Activated naive CD8-positive, alpha-beta T cell treated with anti-CD3 and anti-CD28 coated beads, Interleukin-2, amount 50 U/mL, for 24 hours (primary cell): ENCODE measurements around the gene TBL3.

Source experiments
- ATAC-seq: fragments of 150-1000 bp; cut with Tn5 transposase; one replicate; pipeline ENCODE4 v1.10.0; 2021
- DNase-seq: peaks from one replicate; pipeline ENCODE4 v3.0.0; 2021
- H3K27ac Mint-ChIP-seq: one replicate; pipeline ENCODE4 v1.8.0; 2021; ENCODE audit warnings: mild to moderate bottlenecking, mixed read lengths
- H3K27me3 Mint-ChIP-seq: one replicate; pipeline ENCODE4 v1.8.0; 2021; ENCODE audit warnings: mixed read lengths
- H3K36me3 Mint-ChIP-seq: one replicate; pipeline ENCODE4 v1.8.0; 2021; ENCODE audit warnings: low read depth, mixed read lengths
- H3K4me1 Mint-ChIP-seq: one replicate; pipeline ENCODE4 v1.8.0; 2021; ENCODE audit warnings: mixed read lengths
- H3K4me3 Mint-ChIP-seq: one replicate; pipeline ENCODE4 v1.8.0; 2021; ENCODE audit warnings: mild to moderate bottlenecking, moderate library complexity, mixed read lengths
- H3K9me3 Mint-ChIP-seq: one replicate; pipeline ENCODE4 v1.8.0; 2021; ENCODE audit warnings: mixed read lengths

The TBL3 gene

DNA sequence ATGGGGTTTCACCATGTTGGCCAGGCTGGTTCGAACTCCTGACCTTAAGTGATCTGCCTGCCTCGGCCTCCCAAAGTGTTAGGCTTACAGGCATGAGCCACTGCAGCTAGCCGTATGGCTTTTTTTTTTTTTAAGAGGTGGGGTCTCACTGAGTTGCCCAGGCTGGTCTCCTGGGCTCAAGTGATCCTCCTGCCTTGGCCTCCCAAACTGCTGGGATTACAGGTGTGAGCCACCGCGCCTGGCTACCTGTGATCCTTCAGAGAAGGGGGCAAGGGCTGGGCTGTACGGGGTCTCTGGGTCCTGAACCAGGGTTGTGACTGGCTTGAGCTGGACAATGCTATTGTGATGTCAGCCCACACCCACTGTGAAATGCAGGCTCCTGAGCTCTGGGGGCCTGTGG, 5.4 kb upstream of the TBL3 start, which contains the start of gene RNF151:
TSS of gene RNF151 (plus strand) at position 397 of the 400 bp plus-strand sequence. CDS start 26 bp downstream, outside the sequence.
- peaks cover 38% of the 10 kb centered on the region for H3K36me3 Mint-ChIP-seq
- no peak for DNase-seq
- H3K9me3 Mint-ChIP-seq, result no peaks in the 10 kb centered on the region
- peak within 1 kb of the TSS; percentile 100 for H3K4me3 Mint-ChIP-seq
- no peaks in the 10 kb centered on the region for H3K27me3 Mint-ChIP-seq
- H3K27ac Mint-ChIP-seq, result peak within 1 kb of the TSS; percentile 100
- H3K4me1 Mint-ChIP-seq, result peaks cover 35% of the 10 kb centered on the region
- no peak for ATAC-seq

DNA sequence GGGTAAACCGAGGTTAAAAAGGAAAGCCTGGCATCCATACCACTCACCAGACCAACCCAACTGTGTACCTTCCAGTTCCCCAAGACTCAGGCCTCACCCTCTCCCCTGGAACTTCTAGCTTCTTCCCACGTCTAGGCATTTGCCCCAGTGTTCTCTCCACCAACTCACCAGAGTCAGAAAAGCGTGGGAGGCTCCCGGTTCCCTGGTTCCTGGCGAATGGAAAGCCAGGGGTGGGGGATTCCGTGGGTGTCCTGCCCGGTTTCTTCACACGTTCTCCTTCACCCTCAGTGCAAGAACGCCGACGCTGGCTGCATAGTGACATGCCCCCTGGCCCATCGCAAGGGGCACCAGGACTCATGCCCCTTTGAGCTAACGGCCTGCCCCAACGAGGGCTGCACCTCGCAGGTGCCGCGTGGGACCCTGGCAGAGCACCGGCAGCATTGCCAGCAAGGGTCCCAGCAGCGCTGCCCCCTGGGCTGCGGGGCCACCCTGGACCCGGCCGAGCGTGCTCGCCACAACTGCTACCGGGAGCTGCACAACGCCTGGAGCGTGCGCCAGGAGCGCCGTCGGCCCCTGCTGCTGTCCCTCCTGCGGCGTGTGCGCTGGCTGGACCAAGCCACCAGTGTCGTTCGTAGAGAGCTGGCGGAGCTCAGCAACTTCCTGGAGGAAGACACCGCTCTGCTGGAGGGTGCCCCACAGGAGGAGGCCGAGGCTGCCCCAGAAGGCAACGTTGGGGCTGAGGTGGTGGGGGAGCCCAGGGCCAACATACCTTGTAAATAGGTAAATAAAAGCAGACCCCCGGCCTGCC, 3.5 kb upstream of the TBL3 start:
- no peak for DNase-seq
- H3K4me3 Mint-ChIP-seq, result no peak overlapping the region
- peaks cover 28% of the 10 kb centered on the region for H3K36me3 Mint-ChIP-seq
- H3K4me1 Mint-ChIP-seq, result peaks cover 37% of the 10 kb centered on the region
- ATAC-seq, result no peak
- no peaks in the 10 kb centered on the region for H3K27me3 Mint-ChIP-seq
- H3K9me3 Mint-ChIP-seq, result no peaks in the 10 kb centered on the region
- H3K27ac Mint-ChIP-seq, result no peak overlapping the region

DNA sequence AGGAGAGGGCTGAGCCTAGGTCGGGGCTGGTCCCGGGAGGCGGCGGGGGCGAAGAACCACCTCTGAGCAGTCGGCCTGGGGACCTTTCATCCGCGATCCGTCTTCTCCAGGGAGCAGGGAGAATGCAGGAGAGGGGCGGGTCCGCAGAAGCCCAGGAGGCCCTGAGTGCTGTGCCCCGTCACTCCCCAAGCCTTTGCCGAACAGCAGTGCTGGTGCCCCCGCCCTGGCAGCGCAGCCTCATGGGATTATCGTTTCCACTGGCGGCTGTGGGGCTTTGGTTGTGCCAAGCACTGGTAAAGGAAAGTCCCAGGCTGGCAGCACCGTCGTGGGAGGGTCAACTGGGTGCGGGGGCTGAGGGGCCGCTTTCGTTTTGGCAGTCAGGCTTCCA, 631 bp downstream of the TBL3 start:
- no peak for DNase-seq
- no peak for ATAC-seq

DNA sequence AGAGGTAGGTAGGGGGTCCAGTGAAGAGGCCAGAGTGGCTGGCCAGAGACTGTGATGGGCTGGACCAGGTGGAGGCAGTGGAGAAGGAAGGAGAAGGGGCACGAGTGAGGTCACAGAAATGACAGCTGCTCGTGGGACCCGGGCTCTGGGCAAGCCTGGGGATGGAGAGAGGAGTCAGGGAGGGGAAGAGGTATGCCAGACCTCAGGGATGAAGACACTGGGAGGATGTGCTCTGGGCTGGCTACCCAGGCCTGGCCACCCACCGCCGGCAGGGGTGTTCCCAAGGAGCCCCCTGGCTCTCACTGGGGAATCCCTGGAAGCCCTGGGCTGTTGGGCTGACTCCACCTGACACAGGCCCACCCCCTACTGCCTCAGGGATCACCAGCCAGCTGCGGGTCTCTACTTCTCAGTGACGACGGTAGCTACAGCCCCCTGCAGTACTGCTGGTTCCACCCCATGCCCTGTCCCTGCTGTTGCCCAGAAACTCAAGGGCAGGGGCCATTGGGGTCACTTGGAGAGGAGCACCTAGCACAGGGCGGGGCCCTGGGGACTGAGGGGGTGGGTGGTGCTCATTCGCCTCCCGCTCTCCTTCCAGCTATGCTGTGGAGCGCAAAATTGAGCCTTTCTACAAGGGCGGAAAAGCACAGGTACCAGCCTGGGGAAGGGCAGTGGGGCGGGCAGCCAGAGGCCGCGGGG, 1.8 kb downstream of the TBL3 start:
- H3K4me3 Mint-ChIP-seq, result peak overlapping the region; percentile 99
- peaks cover 29% of the 10 kb centered on the region for H3K36me3 Mint-ChIP-seq
- H3K27ac Mint-ChIP-seq, result no peak overlapping the region
- DNase-seq (no peak), ATAC-seq (no peak)
- no peaks in the 10 kb centered on the region for H3K9me3 Mint-ChIP-seq
- H3K27me3 Mint-ChIP-seq, result no peaks in the 10 kb centered on the region
- peaks cover 23% of the 10 kb centered on the region for H3K4me1 Mint-ChIP-seq

More for the DNA sequence above, 631 bp downstream of the TBL3 start:
- Mint-ChIP-seq H3K4me3 (peak overlapping the region; percentile 99), H3K4me1 (peaks cover 23% of the 10 kb centered on the region), H3K36me3 (peaks cover 26% of the 10 kb centered on the region), H3K9me3 (no peaks in the 10 kb centered on the region), H3K27ac (peak overlapping the region; percentile 26), H3K27me3 (no peaks in the 10 kb centered on the region)

DNA sequence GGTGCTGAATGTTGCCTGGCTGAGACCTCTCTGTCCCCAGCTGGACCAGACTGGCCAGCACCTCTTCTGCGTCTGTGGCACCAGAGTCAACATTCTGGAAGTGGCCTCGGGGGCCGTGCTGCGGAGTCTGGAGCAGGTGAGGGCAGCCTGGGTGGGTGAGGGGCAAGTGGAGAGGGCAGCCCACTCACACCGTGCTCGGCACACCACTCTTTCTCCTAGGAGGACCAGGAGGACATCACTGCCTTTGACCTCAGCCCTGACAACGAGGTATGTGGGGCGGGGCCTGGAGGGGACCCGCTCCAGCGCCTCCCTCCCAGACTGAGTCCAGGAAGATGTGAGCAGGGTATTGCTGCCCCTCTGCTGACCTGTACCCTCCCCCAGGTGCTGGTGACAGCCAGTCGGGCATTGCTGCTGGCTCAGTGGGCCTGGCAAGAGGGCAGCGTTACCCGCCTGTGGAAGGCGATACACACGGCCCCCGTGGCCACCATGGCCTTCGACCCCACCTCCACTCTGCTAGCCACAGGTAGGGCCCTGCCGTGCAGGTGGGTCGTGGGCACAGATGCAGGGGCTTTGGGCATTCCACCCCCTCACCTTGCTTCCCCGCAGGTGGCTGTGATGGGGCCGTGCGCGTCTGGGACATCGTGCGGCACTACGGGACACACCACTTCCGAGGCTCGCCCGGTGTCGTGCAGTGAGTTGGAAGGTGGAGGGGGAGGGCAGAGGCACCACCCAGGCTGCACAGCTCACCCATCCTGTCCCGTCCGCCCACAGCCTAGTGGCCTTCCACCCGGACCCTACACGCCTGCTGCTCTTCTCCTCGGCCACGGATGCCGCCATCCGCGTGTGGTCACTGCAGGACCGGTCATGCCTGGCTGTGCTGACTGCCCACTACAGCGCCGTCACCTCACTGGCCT, 2.6 kb downstream of the TBL3 start:
- DNase-seq, result no peak
- peaks cover 29% of the 10 kb centered on the region for H3K36me3 Mint-ChIP-seq
- no peak for ATAC-seq
- peak overlapping the region; percentile 14 for H3K4me3 Mint-ChIP-seq
- peaks cover 23% of the 10 kb centered on the region for H3K4me1 Mint-ChIP-seq
- no peaks in the 10 kb centered on the region for H3K27me3 Mint-ChIP-seq
- H3K9me3 Mint-ChIP-seq, result no peaks in the 10 kb centered on the region
- H3K27ac Mint-ChIP-seq, result no peak overlapping the region

DNA sequence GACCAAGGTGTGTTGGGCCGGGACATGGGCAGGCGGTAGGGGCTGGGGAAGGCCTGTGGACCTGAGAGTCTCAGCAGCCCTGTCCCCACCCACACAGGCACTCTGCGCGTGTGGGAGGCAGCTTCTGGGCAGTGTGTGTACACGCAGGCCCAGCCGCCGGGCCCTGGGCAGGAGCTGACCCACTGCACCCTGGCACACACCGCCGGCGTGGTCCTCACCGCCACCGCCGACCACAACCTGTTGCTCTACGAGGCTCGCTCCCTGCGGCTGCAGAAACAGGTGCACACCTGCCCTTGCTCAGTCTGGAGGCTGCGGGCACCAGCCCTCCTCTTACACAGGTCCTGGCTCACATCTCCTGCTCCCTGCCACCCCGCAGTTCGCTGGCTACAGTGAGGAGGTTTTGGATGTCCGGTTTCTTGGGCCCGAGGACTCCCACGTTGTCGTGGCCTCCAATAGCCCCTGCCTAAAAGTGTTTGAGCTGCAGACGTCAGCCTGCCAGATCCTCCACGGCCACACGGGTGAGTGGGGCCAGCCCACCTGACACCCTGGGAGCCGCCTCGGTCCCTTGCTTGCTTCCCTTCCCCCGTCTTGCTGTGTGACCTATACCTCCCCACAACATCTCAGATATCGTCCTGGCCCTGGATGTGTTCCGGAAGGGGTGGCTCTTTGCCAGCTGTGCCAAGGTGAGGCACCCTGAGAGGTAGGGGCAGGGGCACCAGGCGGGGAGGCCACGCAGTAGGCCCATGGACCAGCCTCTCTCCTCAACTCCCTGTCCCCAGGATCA, 3.8 kb downstream of the TBL3 start:
- Mint-ChIP-seq H3K27me3 (peaks cover 4% of the 10 kb centered on the region), H3K36me3 (peaks cover 29% of the 10 kb centered on the region), H3K27ac (no peak overlapping the region), H3K9me3 (no peaks in the 10 kb centered on the region), H3K4me3 (no peak overlapping the region), H3K4me1 (peaks cover 23% of the 10 kb centered on the region)
- ATAC-seq (no peak), DNase-seq (no peak)

DNA sequence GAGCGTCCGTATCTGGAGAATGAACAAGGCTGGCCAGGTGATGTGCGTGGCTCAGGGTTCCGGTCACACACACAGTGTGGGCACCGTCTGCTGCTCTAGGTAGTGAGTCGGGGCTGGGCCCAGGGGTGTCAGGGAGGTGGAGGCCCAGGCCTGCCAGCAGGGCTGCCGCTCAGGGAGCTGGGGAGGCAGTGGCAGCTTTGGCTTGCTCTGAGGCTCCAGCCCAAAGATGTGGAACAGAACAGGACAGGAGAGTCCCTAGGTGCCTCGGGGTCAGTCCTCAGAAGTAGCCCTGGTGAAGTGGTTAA, 4.3 kb downstream of the TBL3 start:
- no peak overlapping the region for H3K27ac Mint-ChIP-seq
- H3K27me3 Mint-ChIP-seq, result peaks cover 9% of the 10 kb centered on the region
- H3K36me3 Mint-ChIP-seq, result peaks cover 29% of the 10 kb centered on the region

DNA sequence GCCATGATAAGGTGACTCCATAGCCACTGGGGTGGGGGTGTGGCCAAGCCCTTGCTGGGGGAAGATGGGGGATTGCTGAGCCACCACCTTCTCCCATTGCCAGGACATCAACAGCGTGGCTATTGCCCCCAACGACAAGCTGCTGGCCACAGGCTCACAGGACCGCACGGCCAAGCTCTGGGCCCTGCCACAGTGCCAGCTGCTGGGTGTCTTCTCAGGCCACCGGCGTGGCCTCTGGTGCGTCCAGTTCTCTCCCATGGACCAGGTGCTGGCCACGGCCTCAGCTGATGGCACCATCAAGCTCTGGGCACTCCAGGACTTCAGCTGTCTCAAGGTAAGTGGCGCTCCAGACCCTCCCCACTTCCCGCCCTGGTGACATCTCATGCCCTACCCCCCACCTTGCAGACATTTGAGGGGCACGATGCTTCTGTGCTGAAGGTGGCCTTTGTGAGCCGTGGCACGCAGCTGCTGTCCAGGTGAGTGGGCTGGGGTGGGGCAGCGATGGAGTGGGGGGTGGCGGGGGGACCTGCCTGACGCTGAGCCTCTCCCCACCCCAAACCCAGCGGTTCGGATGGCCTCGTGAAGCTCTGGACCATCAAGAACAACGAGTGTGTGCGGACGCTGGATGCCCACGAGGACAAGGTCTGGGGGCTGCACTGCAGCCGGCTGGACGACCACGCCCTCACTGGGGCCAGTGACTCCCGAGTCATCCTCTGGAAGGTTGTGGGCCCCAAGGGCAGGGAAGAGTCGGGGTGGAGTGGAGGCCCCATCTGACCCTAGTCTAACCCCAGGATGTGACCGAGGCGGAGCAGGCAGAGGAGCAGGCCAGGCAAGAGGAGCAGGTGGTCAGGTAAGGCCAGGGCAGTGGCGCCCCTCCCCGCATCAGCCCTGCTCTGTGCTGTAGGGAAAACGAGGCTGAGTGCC, 5.4 kb downstream of the TBL3 start:
- H3K36me3 Mint-ChIP-seq, result peaks cover 22% of the 10 kb centered on the region
- DNase-seq, result no peak
- ATAC-seq, result no peak

More for the DNA sequence above, 4.3 kb downstream of the TBL3 start:
- Mint-ChIP-seq H3K9me3 (no peaks in the 10 kb centered on the region), H3K4me3 (no peak overlapping the region), H3K4me1 (peaks cover 20% of the 10 kb centered on the region)
- no peak for ATAC-seq
- DNase-seq, result no peak

DNA sequence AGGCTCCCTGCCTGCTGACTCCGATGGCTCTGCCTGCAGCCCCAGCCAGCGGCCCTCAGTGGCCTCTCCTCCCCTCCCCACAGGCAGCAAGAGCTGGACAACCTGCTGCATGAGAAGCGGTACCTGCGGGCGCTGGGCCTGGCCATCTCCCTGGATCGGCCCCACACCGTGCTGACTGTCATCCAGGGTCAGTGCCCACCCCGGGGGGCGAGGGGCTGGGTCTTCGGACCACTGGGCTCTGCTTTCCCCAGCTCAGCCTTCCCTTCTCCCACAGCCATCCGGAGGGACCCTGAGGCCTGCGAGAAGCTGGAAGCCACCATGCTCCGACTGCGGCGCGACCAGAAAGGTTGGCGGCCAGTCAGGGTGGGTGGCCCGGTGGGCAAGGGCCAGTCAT, 6.0 kb downstream of the TBL3 start:
- no peak overlapping the region for H3K27ac Mint-ChIP-seq
- H3K4me3 Mint-ChIP-seq, result no peak overlapping the region
- no peaks in the 10 kb centered on the region for H3K9me3 Mint-ChIP-seq
- H3K27me3 Mint-ChIP-seq, result peaks cover 26% of the 10 kb centered on the region
- ATAC-seq (no peak), DNase-seq (no peak)
- peaks cover 11% of the 10 kb centered on the region for H3K4me1 Mint-ChIP-seq
- peaks cover 21% of the 10 kb centered on the region for H3K36me3 Mint-ChIP-seq

More for the DNA sequence above, 5.4 kb downstream of the TBL3 start:
- Mint-ChIP-seq H3K9me3 (no peaks in the 10 kb centered on the region), H3K4me1 (peaks cover 15% of the 10 kb centered on the region), H3K27ac (no peak overlapping the region), H3K4me3 (no peak overlapping the region), H3K27me3 (peaks cover 19% of the 10 kb centered on the region)

DNA sequence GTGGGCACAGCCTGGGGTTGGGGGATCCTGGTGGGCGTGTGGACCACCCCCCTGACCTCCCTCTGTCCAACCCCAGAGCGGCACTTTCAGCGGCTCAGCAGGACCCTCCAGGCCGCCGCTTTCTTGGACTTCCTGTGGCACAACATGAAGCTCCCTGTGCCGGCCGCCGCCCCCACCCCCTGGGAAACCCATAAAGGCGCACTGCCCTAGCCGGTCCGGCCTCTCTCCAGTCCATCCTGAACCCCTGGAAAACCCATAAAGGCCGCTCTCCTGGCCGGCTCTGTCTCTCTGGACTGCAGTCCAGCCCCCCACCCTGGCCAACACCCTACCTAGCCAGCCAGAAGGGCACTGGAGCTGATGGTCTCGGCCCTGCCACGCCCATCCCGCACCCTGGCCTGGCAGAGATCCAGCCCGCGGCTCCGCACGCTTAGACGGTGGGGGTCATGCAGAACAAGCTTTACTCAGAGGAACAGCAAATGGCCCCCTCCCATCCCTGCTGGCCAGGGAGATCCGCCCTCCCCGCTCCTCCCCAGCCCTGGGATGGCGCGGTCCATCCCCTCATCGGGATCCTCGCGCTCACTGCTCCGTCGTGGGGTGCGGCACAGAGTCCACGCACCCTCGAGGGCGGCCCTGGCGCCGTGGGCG, 6.7 kb downstream of the TBL3 start:
- Mint-ChIP-seq H3K4me3 (no peak overlapping the region), H3K27me3 (peaks cover 30% of the 10 kb centered on the region), H3K27ac (no peak overlapping the region), H3K9me3 (no peaks in the 10 kb centered on the region), H3K36me3 (peaks cover 20% of the 10 kb centered on the region), H3K4me1 (peaks cover 8% of the 10 kb centered on the region)
- no peak for ATAC-seq
- DNase-seq, result no peak

DNA sequence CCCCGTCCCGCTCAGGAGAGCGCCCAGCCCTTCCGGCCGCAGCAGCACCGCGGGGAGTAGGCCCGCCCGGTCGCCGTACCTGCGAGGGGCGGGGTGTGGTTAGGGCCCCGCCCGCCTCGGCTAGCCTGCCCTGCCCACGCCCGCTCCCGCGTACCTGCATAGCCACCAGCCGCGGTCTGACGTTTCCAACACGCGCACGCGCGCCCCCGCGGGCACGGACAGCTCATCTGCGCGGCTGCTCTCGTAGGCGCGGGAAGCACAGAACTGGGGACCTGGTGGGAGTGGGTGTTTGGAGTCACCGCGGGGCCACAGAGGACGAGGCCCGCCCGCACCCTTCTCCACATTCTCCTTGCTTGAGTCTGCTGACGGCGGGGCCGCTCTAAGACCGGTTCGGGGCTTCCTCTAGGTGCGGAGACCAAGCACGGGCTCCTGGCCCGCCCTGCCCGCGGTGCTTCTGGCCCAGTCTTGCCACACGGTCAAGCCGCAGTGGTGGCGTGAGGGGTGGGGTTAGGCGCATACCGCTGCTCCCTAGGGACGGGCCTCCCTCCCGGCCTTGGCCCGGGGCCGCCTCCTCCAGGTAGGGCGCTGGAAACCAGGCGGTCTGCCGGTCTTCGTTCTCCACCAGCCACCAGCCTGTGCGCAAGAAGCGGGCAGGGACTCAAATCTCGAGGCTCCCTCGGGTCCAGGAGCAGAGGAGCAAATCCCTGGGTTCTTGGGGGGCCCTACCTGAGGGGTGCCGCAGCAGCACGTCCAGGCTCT, 7.6 kb downstream of the TBL3 start:
- Mint-ChIP-seq H3K27ac (no peak overlapping the region), H3K36me3 (peaks cover 20% of the 10 kb centered on the region), H3K27me3 (peaks cover 30% of the 10 kb centered on the region), H3K4me3 (no peak overlapping the region), H3K4me1 (peaks cover 8% of the 10 kb centered on the region), H3K9me3 (no peaks in the 10 kb centered on the region)
- ATAC-seq, result no peak
- DNase-seq, result peak; percentile 40

DNA sequence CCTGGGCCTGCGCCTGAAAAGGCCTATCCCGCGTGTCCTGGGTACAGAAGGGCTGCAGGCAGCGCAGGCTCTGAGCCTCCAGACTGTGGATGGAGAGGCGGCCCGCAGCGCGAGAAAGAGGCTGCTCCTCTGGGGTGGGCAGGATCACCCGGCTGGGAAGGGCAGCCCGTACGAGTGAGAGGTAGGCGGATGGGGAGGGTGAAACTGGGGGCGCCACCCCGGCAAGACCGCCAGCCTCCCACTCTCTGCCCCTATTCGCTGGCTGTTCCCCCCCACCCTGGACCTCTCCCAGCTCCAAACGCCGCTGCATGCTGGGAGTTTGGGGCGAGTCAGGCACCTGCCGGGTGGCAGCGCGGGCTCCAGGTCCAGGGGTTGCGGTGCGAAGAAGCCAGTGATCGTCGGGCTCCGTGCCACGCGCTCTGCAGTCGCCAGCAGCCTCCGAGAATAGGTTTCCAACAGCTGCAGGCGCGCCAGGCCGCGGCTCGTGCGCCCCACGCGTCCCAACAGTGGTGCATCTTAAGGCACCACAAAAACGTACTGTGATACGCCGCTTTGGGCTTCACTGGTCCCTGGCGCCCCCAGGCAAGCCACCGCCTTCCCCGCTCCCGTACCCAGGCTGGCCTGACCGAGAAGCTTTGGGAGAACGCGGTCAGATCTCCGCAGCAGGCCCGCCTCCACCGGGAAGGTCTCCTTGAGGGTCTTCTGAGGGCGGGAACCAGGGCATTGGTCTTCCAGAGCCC, 8.3 kb downstream of the TBL3 start:
- peaks cover 14% of the 10 kb centered on the region for H3K4me1 Mint-ChIP-seq
- H3K27ac Mint-ChIP-seq, result no peak overlapping the region
- H3K27me3 Mint-ChIP-seq, result peaks cover 30% of the 10 kb centered on the region
- no peaks in the 10 kb centered on the region for H3K9me3 Mint-ChIP-seq
- peaks cover 15% of the 10 kb centered on the region for H3K36me3 Mint-ChIP-seq
- ATAC-seq (no peak), DNase-seq (no peak)
- no peak overlapping the region for H3K4me3 Mint-ChIP-seq
